ENCODE results near the gene TNFSF13.

The TNFSF13 gene

DNA sequence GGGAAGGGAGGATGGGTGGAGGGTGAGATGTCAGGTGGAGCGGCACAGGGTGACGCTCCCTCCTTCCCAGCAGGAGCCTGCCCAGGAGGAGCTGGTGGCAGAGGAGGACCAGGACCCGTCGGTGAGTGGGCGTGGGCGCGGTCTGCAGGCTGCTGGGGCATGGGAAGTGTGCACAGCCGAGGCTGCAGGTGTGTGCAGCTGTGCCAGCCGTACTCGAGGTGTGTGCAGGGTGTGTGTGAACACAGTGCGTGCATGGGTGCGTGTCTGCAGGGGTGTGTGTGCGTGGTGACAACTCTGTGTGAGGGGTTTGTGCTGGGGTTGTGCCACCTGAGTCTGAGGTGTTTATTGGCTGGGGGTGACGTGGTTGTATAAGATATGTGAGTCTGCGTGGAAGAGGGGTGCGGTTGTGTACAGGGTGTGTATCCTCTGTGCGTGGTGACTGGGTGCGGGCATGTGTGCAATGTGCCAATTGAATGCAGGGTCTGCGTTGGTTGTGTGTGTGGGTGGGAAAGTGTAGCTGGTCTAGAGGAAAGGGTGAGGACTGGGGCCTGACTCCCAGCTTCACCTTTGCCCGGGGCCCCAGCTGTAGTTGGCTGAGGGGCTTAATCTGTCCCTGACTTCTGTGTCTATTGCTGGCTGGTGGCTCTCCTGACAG lies 9.0 kb upstream of the TNFSF13 start:
- no peaks in the 10 kb centered on the region for H3K4me1 ChIP-seq
- H3K27me3 ChIP-seq (ENCODE audit: control insufficient read depth, insufficient read depth, low read length) = no peaks in the 10 kb centered on the region
- H2AFZ ChIP-seq = peak overlapping the region; percentile 93
- peak overlapping the region; percentile 96 for H3K4me2 ChIP-seq (ENCODE audit: low read length)
- H3K79me2 ChIP-seq = no peaks in the 10 kb centered on the region
- peak overlapping the region; percentile 68 for H3K27ac ChIP-seq
- H3K4me3 ChIP-seq (ENCODE audit: low read depth, low read length) = peak overlapping the region; percentile 70
- H3K36me3 ChIP-seq (ENCODE audit: control insufficient read depth, insufficient read depth, low read length) = no peaks in the 10 kb centered on the region
- no peak for TF ChIP-seq CTCF (IDR thresholded peaks at IDR 0.05)
- H3K9me3 ChIP-seq (ENCODE audit: control insufficient read depth, low read length) = no peaks in the 10 kb centered on the region
- peak overlapping the region; percentile 38 for H3K9ac ChIP-seq

DNA sequence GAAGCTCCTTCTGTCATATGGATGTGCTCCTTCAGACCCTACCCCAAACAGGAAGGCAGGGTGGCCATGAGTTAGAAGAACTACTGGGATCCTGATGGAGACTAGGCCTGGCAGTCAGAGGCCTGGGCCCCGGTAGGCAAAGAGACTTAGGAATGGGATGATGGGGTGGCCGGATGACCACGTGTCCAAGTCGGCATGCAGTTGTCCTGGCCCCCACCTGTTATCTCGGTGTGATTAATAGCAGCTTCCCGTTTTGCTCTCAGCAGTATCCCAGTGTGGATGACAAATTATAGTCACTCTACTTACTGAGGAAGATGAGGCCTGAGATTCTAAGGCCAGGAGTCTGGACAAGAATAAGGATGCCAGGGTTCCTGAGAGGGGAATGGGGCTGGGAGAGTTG lies 8.2 kb upstream of the TNFSF13 start:
- H3K4me3 ChIP-seq (ENCODE audit: low read depth, low read length) = no peak overlapping the region
- H3K36me3 ChIP-seq (ENCODE audit: control insufficient read depth, insufficient read depth, low read length) = no peaks in the 10 kb centered on the region

DNA sequence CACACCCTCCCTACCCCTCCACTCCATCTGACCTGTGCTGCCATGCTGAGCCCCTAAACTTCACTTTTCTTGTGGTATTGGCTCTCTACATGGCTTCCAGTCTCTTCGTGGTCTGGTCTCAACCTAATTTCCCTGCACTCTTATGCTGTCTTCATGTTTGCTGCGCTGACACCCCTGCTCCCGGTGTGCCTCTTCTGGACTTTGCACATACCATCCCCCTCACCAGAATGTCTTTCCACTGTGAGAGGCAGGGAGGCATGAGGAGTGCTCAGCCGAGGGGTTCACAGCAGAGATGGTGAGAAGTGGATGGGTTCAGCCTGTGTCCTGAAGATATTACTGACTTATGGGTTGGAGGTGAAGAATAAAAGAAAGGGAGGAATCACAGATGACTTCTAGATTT lies 7.2 kb upstream of the TNFSF13 start:
- TF ChIP-seq CTCF (IDR thresholded peaks at IDR 0.05) = no peak
- no peak overlapping the region for H3K9ac ChIP-seq
- H3K27ac ChIP-seq = no peak overlapping the region
- H3K36me3 ChIP-seq (ENCODE audit: control insufficient read depth, insufficient read depth, low read length) = no peaks in the 10 kb centered on the region
- H2AFZ ChIP-seq = no peak overlapping the region
- no peaks in the 10 kb centered on the region for H3K9me3 ChIP-seq (ENCODE audit: control insufficient read depth, low read length)
- no peak overlapping the region for H3K4me3 ChIP-seq (ENCODE audit: low read depth, low read length)
- H3K4me2 ChIP-seq (ENCODE audit: low read length) = no peak overlapping the region
- no peaks in the 10 kb centered on the region for H3K79me2 ChIP-seq
- H3K27me3 ChIP-seq (ENCODE audit: control insufficient read depth, insufficient read depth, low read length) = no peaks in the 10 kb centered on the region
- H3K4me1 ChIP-seq = no peaks in the 10 kb centered on the region

More for the DNA sequence above, 8.2 kb upstream of the TNFSF13 start:
- Histone ChIP-seq H3K4me1 (no peaks in the 10 kb centered on the region), H3K9ac (no peak overlapping the region), H3K9me3 (ENCODE audit: control insufficient read depth, low read length) (no peaks in the 10 kb centered on the region), H3K79me2 (no peaks in the 10 kb centered on the region), H3K4me2 (ENCODE audit: low read length) (no peak overlapping the region), H3K27ac (peak overlapping the region; percentile 11), H3K27me3 (ENCODE audit: control insufficient read depth, insufficient read depth, low read length) (no peaks in the 10 kb centered on the region), H2AFZ (no peak overlapping the region)
- TF ChIP-seq CTCF (IDR thresholded peaks at IDR 0.05) = no peak

DNA sequence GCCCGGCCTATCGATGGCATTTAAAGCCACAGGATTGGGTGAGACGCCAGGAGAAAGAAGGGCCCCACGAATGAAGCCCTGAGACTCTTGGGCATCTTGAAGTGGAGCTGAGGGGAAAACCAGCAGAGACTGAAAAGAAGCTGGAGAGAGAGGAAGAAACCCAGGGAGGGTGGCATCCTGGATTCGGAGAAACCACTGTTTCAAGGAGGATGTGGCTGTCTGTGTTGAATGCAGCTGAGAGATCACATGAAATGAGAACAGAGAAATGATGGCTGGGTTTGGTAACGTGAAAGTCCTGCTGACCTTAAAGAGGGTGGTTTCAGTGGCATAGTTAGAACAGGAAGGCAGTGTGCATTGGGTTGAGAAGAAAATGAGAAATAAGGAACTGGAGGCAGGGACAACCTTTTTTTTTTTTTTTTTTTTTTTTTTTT lies 5.9 kb upstream of the TNFSF13 start:
- Histone ChIP-seq H3K79me2 (no peaks in the 10 kb centered on the region), H3K9ac (no peak overlapping the region), H3K27me3 (ENCODE audit: control insufficient read depth, insufficient read depth, low read length) (no peaks in the 10 kb centered on the region), H3K9me3 (ENCODE audit: control insufficient read depth, low read length) (no peaks in the 10 kb centered on the region), H3K36me3 (ENCODE audit: control insufficient read depth, insufficient read depth, low read length) (no peaks in the 10 kb centered on the region), H3K4me1 (peaks cover 3% of the 10 kb centered on the region), H3K4me3 (ENCODE audit: low read depth, low read length) (no peak overlapping the region), H2AFZ (no peak overlapping the region), H3K27ac (no peak overlapping the region), H3K4me2 (ENCODE audit: low read length) (no peak overlapping the region)
- TF ChIP-seq CTCF (IDR thresholded peaks at IDR 0.05) = no peak

DNA sequence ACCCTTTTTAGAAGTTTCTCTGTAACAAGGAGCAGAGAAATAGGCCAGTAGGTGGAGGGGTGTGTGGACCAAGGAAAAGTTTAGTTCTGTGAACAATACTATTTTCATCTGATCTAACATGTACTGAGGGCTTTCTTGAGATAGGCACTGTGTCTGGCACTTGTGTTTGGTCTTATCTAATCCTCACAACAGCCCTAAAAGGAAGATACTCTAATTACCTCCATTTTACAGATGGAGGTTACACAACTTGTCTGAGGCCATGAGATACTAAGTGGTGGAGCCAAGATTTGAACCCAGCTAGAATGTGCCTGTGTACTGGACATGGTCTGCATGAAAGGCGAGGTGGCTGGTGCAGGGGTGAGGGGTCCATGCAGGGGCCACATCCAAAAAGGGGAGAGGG lies 5.2 kb upstream of the TNFSF13 start:
- Histone ChIP-seq H3K4me2 (ENCODE audit: low read length) (no peak overlapping the region), H3K4me1 (peaks cover 7% of the 10 kb centered on the region), H3K9ac (no peak overlapping the region), H3K4me3 (ENCODE audit: low read depth, low read length) (no peak overlapping the region), H3K36me3 (ENCODE audit: control insufficient read depth, insufficient read depth, low read length) (no peaks in the 10 kb centered on the region), H3K27me3 (ENCODE audit: control insufficient read depth, insufficient read depth, low read length) (no peaks in the 10 kb centered on the region), H3K9me3 (ENCODE audit: control insufficient read depth, low read length) (no peaks in the 10 kb centered on the region), H3K27ac (no peak overlapping the region), H3K79me2 (no peaks in the 10 kb centered on the region), H2AFZ (no peak overlapping the region)
- no peak for TF ChIP-seq CTCF (IDR thresholded peaks at IDR 0.05)

All from parathyroid adenoma (tissue), 2 donors.